DND-41 (cell line): Measurements from ENCODE around the gene ASB16.
"Not testable (repeated sequence)": the region's sequence is repeated elsewhere in the genome, so short reads cannot be mapped to it uniquely, and the experiment has no call there.

Experiments
- CTCF ChIP-seq: IDR thresholded peaks from 2 replicates; pipeline ENCODE4 v1.5.1; 2012; ENCODE audit warnings: borderline replicate concordance, low read length, moderate library complexity, mild to moderate bottlenecking; ENCODE audit not compliant: poor library complexity, severe bottlenecking; ENCODE audit errors: extremely low read depth
- EZH2 ChIP-seq: IDR thresholded peaks from 3 replicates; pipeline ENCODE4 v1.6.1; 2012; ENCODE audit warnings: borderline replicate concordance, low read depth, mild to moderate bottlenecking, moderate library complexity, low read length, inconsistent platforms; ENCODE audit not compliant: severe bottlenecking

DNA sequence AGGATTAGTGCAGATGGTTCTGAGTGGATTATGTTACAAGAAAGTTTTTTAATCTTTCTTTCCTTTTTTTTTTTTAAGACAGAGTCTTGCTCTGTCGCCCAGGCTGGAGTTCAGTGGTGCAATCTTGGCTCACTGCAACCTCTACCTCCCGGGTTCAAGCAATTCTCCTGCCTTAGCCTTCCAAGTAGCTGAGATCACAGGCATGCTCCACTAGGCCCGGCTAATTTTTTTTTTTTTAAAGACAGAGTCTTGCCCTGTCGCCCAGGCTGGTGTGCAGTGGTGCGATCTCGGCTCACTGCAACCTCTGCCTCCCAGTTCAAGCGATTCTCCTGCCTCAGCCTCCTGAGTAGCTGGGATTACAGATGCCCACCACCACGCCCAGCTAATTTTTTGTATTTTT lies 26.6 kb upstream of the ASB16 start:
- not testable (repeated sequence) for TF ChIP-seq CTCF, EZH2
